K562 (cell line): Measurements from ENCODE around the gene UNC13A. TPM values are rescaled to one million over a fixed set of nuclear protein-coding genes. Genes with fewer than 3 reads are reported as not detected.

Experiments used
- CBFA2T3 ChIP-seq: fragments of 450-650 bp; IDR thresholded peaks from 2 replicates; pipeline ENCODE4 v1.6.1; 2017
- COPS2 ChIP-seq: fragments of 450-650 bp; conservative IDR thresholded peaks from 2 replicates; pipeline ENCODE4 v1.6.1; 2016; ENCODE audit warnings: mild to moderate bottlenecking, moderate library complexity
- CREB1 ChIP-seq, 2 experiments: sonication (generic) in 1 of 2; formaldehyde crosslinking in 1 of 2; IDR thresholded peaks; 2 replicates each; pipeline versions ENCODE4 v1.6.1 to v1.8.0; 2012 to 2022; ENCODE audit warnings: inconsistent platforms in 1 of 2, mild to moderate bottlenecking in 1 of 2, missing genetic modification reagents in 1 of 2, moderate library complexity in 1 of 2
- CXXC5 ChIP-seq: fragments of 250-450 bp; sonication (Bioruptor Pico); IDR thresholded peaks from 2 replicates; pipeline ENCODE4 v1.8.0; 2022; ENCODE audit warnings: inconsistent platforms, mild to moderate bottlenecking, moderate library complexity
- ELF1 ChIP-seq: fragments of 200-800 bp; sonication (Bioruptor generic); IDR thresholded peaks from 2 replicates; pipeline ENCODE4 v1.6.1; 2016; ENCODE audit warnings: missing genetic modification characterization, missing compliant biosample characterization
- JUND ChIP-seq, 2 experiments: IDR thresholded peaks; 2 replicates in 1 of 2; 3 replicates in 1 of 2; pipeline ENCODE4 v1.6.1; 2011; ENCODE audit warnings: borderline replicate concordance in 2 of 2, low read depth in 2 of 2, low read length in 2 of 2, improper control_type of control experiment in 1 of 2, missing biosample characterization in 1 of 2, missing genetic modification characterization in 1 of 2, missing genetic modification reagents in 1 of 2
- KDM1A ChIP-seq, 2 experiments: fragments of 450-650 bp; IDR thresholded peaks; 2 replicates each; pipeline ENCODE4 v1.6.1; 2016; ENCODE audit warnings: mild to moderate bottlenecking in 2 of 2
- KLF16 ChIP-seq: IDR thresholded peaks from 2 replicates; pipeline ENCODE4 v1.6.1; 2016; ENCODE audit warnings: antibody characterized with exemption
- MEF2D ChIP-seq: conservative IDR thresholded peaks from 2 replicates; pipeline ENCODE4 v1.6.1; 2016; ENCODE audit warnings: low read depth, missing genetic modification characterization, missing compliant biosample characterization
- MYNN ChIP-seq, 2 experiments: sonication (generic); formaldehyde crosslinking in 1 of 2; IDR thresholded peaks; 2 replicates each; pipeline versions ENCODE4 v1.5.0 to v1.6.1; 2016 to 2020; ENCODE audit warnings: antibody characterized with exemption in 1 of 2, missing genetic modification reagents in 1 of 2
- NFE2 ChIP-seq: IDR thresholded peaks from 2 replicates; pipeline ENCODE4 v1.6.1; 2014; ENCODE audit warnings: antibody characterized with exemption, low read depth
- NR2C1 ChIP-seq, 2 experiments: fragments of 450-650 bp; IDR thresholded peaks; 2 replicates each; pipeline ENCODE4 v1.6.1; 2017; ENCODE audit warnings: mild to moderate bottlenecking in 2 of 2, antibody characterized with exemption in 1 of 2, inconsistent platforms in 1 of 2, missing compliant biosample characterization in 1 of 2, missing genetic modification characterization in 1 of 2
- POLR2G ChIP-seq: fragments of 200-400 bp; formaldehyde crosslinking; IDR thresholded peaks from 2 replicates; pipeline ENCODE4 v1.6.1; 2017; ENCODE audit warnings: low read depth, mild to moderate bottlenecking, antibody characterized with exemption, low read length, moderate library complexity
- POLR2H ChIP-seq: IDR thresholded peaks from 2 replicates; pipeline ENCODE4 v1.6.1; 2016; ENCODE audit warnings: missing genetic modification characterization, low read depth, mild to moderate bottlenecking, control low read depth, missing compliant biosample characterization, moderate library complexity
- PURB ChIP-seq: sonication (generic); formaldehyde crosslinking; IDR thresholded peaks from 2 replicates; pipeline ENCODE4 v1.9.0; 2021; ENCODE audit warnings: low read depth, mild to moderate bottlenecking, missing genetic modification reagents
- SIX5 ChIP-seq, 2 experiments: IDR thresholded peaks; 2 replicates each; pipeline ENCODE4 v1.6.1; 2011; ENCODE audit warnings: low read length in 2 of 2, borderline replicate concordance in 1 of 2, low read depth in 1 of 2, mild to moderate bottlenecking in 1 of 2, moderate library complexity in 1 of 2; ENCODE audit not compliant: insufficient read depth in 1 of 2
- SRF ChIP-seq, 2 experiments: fragments of 250-450, 450-650 bp in 1 of 2; sonication (Bioruptor Pico) in 1 of 2; sonication (generic) in 1 of 2; formaldehyde crosslinking; IDR thresholded peaks; 2 replicates each; pipeline versions ENCODE4 v1.5.0 to v1.5.1; 2020 to 2022; ENCODE audit warnings: mild to moderate bottlenecking in 1 of 2, missing genetic modification reagents in 1 of 2
- STAT5A ChIP-seq: IDR thresholded peaks from 2 replicates; pipeline ENCODE4 v1.6.1; 2012; ENCODE audit warnings: low read length, inconsistent platforms, borderline replicate concordance
- TAF1 ChIP-seq: IDR thresholded peaks from 2 replicates; pipeline ENCODE4 v1.6.1; 2011; ENCODE audit warnings: mild to moderate bottlenecking, low read length, moderate library complexity; ENCODE audit not compliant: insufficient read depth, control insufficient read depth, severe bottlenecking; ENCODE audit errors: extremely low read depth
- TRIM24 ChIP-seq, 2 experiments: fragments of 450-650 bp; IDR thresholded peaks; 2 replicates each; pipeline ENCODE4 v1.6.1; 2016
- ZNF133 ChIP-seq: fragments of 250-450 bp; sonication (Bioruptor Pico); IDR thresholded peaks from 2 replicates; pipeline ENCODE4 v1.4.0; 2020; ENCODE audit warnings: mild to moderate bottlenecking
- ZNF232 ChIP-seq: sonication (generic); formaldehyde crosslinking; IDR thresholded peaks from 2 replicates; pipeline ENCODE4 v1.8.0; 2022; ENCODE audit warnings: mild to moderate bottlenecking, missing genetic modification reagents
- polyA plus RNA-seq, 8 experiments: library from polyadenylated mRNA; depleted of rRNA in 4 of 8; stranded (reverse) in 5 of 8; unstranded in 3 of 8; fragments of >200 nt; fragmentation: Nextera tagmentation in 2 of 8; fragmentation: Illumina TruSeq in 1 of 8; extraction: Ambion mirVana in 2 of 8; extraction: Trizol in 1 of 8; gene quantifications; 2 replicates each; pipeline versions ENCODE4 v1.2.1 to v1.2.3, GENCODE V29; 2011 to 2014; ENCODE audit warnings: inconsistent platforms in 1 of 8, missing spikeins in 1 of 8
- total RNA-seq, 7 experiments: library from RNA; depleted of rRNA in 6 of 7; stranded (reverse); fragments of >200 nt in 6 of 7; fragmentation: Illumina TruSeq in 2 of 7; extraction: Trizol in 2 of 7; gene quantifications; 2 replicates each; pipeline versions ENCODE4 v1.2.1 to v1.2.3, GENCODE V29; 2011 to 2021; ENCODE audit warnings: low replicate concordance in 1 of 7
- TF ChIP-seq, protein P1 (sequence below): sonication (generic); formaldehyde crosslinking; IDR thresholded peaks from 2 replicates; pipeline ENCODE4 v1.8.1; 2023; ENCODE audit warnings: mild to moderate bottlenecking, missing genetic modification reagents
- TF ChIP-seq, protein P2 (sequence below): fragments of 250-450 bp; sonication (Bioruptor Pico); IDR thresholded peaks from 2 replicates; pipeline ENCODE4 v1.5.0; 2020; ENCODE audit warnings: mild to moderate bottlenecking

The UNC13A gene
- total and polyA plus RNA-seq, 9 of the 15 experiments (the other 6 are each of a cell fraction or from before 2014, with no cell fraction given) = 0.03 to 1.0 (median 0.25) TPM

DNA sequence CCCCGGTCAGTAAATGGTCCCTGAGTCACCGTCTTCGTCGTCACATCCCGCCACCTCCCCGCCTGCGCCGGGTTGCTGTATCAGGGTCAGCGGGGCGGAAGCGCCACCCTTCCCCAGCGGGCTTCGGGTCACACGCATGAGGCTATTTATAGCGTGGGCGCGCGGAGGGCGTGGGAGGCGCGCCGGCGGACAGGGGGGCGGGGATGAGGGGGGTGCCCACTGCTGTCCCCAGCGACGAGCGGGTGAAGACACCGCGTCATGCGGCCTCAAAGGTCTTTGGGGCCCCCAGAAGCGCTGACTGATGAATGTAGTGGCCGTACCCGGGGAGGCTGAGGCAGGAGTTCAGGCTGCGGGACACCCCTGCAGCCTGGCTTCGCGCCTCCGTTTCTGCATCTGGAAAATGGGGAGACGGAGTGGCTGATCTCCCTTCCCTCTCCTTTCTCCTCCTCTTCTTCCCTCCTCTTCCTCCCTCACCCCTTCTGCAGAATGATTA lies 7.9 kb downstream of the UNC13A start (continued):
- TF ChIP-seq, protein P1, sequence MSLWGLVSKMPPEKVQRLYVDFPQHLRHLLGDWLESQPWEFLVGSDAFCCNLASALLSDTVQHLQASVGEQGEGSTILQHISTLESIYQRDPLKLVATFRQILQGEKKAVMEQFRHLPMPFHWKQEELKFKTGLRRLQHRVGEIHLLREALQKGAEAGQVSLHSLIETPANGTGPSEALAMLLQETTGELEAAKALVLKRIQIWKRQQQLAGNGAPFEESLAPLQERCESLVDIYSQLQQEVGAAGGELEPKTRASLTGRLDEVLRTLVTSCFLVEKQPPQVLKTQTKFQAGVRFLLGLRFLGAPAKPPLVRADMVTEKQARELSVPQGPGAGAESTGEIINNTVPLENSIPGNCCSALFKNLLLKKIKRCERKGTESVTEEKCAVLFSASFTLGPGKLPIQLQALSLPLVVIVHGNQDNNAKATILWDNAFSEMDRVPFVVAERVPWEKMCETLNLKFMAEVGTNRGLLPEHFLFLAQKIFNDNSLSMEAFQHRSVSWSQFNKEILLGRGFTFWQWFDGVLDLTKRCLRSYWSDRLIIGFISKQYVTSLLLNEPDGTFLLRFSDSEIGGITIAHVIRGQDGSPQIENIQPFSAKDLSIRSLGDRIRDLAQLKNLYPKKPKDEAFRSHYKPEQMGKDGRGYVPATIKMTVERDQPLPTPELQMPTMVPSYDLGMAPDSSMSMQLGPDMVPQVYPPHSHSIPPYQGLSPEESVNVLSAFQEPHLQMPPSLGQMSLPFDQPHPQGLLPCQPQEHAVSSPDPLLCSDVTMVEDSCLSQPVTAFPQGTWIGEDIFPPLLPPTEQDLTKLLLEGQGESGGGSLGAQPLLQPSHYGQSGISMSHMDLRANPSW (CRISPR knock-in tag) = no peak
- 0 out of 2 replicates have a peak, but pooled peaks have one; percentile 34 for TF ChIP-seq POLR2G
- TF ChIP-seq CREB1 (IDR thresholded peaks at IDR 0.05) = peak; percentile 77
- TF ChIP-seq CREB1 (CRISPR knock-in tag; IDR thresholded peaks at IDR 0.05) = peak; percentile 67
- no peak for TF ChIP-seq SIX5 (IDR thresholded peaks at IDR 0.05; ENCODE audit: borderline replicate concordance in 1 of 2, insufficient read depth in 1 of 2, low read depth in 1 of 2, low read length in 2 of 2)
- TF ChIP-seq MYNN (IDR thresholded peaks at IDR 0.05) = peak; percentile 38; the same call in 1 of the 2 replicates
- no peak for TF ChIP-seq MYNN (CRISPR knock-in tag; IDR thresholded peaks at IDR 0.05)
- peak; percentile 68 for TF ChIP-seq ELF1
- no peak for TF ChIP-seq ZNF232 (CRISPR knock-in tag)
- peak; percentile 71 for TF ChIP-seq NR2C1 (IDR thresholded peaks at IDR 0.05)
- peak; percentile 70 for TF ChIP-seq NR2C1 (tag; IDR thresholded peaks at IDR 0.05)
- TF ChIP-seq STAT5A = no peak
- TF ChIP-seq ZNF133 (CRISPR knock-in tag) = no peak
- no peak for TF ChIP-seq PURB (CRISPR knock-in tag)
- TF ChIP-seq CXXC5 (CRISPR knock-in tag) = peak; percentile 51
- no peak for TF ChIP-seq POLR2H (tag)
- peak in 1 of 2 experiments; percentile 52; a peak in 1 of 4 replicates for TF ChIP-seq TRIM24 (IDR thresholded peaks at IDR 0.05)
- TF ChIP-seq JUND (IDR thresholded peaks at IDR 0.05; ENCODE audit: borderline replicate concordance, low read depth, low read length) = peak; percentile 72; the same call in 1 of the 2 replicates
- no peak; the same call in 2 of the 3 replicates for TF ChIP-seq JUND (tag; IDR thresholded peaks at IDR 0.05; ENCODE audit: borderline replicate concordance, low read depth, low read length)
- TF ChIP-seq COPS2 = no peak
- TF ChIP-seq NFE2 = peak; percentile 56
- peak; percentile 30; the same call in 1 of the 2 replicates for TF ChIP-seq KLF16
- 0 out of 4 replicates have a peak, but pooled peaks of 1 of the 2 experiments have one; percentile 46 for TF ChIP-seq SRF (CRISPR knock-in tag; IDR thresholded peaks at IDR 0.05)
- TF ChIP-seq CBFA2T3 = 0 out of 2 replicates have a peak, but pooled peaks have one; percentile 36
- peak; percentile 24 for TF ChIP-seq TAF1
- TF ChIP-seq KDM1A (IDR thresholded peaks at IDR 0.05) = peak in 1 of 2 experiments; percentile 54; a peak in 2 of 4 replicates
- TF ChIP-seq, protein P2, sequence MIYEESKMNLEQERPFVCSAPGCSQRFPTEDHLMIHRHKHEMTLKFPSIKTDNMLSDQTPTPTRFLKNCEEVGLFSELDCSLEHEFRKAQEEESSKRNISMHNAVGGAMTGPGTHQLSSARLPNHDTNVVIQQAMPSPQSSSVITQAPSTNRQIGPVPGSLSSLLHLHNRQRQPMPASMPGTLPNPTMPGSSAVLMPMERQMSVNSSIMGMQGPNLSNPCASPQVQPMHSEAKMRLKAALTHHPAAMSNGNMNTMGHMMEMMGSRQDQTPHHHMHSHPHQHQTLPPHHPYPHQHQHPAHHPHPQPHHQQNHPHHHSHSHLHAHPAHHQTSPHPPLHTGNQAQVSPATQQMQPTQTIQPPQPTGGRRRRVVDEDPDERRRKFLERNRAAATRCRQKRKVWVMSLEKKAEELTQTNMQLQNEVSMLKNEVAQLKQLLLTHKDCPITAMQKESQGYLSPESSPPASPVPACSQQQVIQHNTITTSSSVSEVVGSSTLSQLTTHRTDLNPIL (CRISPR knock-in tag) = no peak
- peak; percentile 98 for TF ChIP-seq MEF2D
